ENCODE measurements around the gene TFF2. TPM values are rescaled to one million over a fixed set of nuclear protein-coding genes. Genes with fewer than 3 reads are reported as not detected.

TFF2 gene
- total RNA-seq, 1 experiment from 2014 or later = 1.1 TPM

DNA sequence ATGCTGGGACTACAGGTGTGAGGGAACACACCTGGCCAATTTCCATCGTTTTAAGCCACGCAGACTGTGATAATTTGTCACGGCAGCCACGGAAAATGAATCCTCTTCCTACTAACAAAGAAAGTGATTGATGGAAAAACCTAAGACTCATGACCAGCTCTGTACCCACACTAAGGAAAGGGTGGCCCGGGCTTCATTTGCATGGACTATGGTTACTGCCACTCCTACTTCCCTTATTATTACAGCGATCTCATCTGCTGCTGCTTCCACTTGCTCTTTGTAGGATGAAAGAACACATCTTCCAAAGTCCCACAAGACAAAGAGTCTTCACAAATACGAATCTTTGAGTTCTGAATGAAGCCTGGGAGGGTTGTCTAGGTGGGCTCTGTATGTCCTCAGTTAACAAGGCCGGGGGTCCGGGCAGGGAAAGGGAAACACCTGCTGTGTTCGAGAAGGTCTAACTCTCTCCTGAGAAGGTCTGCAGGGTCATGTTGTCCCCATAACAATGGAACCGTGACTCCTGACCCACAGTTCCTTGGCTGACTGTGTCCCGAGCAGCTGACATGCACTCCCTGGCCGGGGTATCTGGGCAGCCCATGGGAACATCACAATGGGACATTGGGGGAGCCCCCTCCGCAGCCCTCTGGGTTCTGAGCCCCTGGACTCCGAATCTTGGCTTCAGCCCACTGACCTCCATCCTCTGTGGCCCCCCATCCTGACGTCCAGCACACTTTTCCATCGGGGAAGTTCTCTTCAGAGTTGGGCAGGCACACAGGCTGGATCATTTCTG lies 28.8 kb upstream of the TFF2 start:
- no peak overlapping the region for H3K27ac ChIP-seq (ENCODE audit: low read length)
- ChIA-PET CTCF (no interaction called here), POLR2A (no interaction called here)
- TF ChIP-seq, protein P1, sequence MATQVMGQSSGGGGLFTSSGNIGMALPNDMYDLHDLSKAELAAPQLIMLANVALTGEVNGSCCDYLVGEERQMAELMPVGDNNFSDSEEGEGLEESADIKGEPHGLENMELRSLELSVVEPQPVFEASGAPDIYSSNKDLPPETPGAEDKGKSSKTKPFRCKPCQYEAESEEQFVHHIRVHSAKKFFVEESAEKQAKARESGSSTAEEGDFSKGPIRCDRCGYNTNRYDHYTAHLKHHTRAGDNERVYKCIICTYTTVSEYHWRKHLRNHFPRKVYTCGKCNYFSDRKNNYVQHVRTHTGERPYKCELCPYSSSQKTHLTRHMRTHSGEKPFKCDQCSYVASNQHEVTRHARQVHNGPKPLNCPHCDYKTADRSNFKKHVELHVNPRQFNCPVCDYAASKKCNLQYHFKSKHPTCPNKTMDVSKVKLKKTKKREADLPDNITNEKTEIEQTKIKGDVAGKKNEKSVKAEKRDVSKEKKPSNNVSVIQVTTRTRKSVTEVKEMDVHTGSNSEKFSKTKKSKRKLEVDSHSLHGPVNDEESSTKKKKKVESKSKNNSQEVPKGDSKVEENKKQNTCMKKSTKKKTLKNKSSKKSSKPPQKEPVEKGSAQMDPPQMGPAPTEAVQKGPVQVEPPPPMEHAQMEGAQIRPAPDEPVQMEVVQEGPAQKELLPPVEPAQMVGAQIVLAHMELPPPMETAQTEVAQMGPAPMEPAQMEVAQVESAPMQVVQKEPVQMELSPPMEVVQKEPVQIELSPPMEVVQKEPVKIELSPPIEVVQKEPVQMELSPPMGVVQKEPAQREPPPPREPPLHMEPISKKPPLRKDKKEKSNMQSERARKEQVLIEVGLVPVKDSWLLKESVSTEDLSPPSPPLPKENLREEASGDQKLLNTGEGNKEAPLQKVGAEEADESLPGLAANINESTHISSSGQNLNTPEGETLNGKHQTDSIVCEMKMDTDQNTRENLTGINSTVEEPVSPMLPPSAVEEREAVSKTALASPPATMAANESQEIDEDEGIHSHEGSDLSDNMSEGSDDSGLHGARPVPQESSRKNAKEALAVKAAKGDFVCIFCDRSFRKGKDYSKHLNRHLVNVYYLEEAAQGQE (IDR thresholded peaks at IDR 0.05; ENCODE audit: insufficient read depth in 1 of 2, low read depth in 2 of 2, low read length in 1 of 2) = no peak
- TF ChIP-seq SIN3A (IDR thresholded peaks at IDR 0.05; ENCODE audit: borderline replicate concordance, insufficient read depth, low read depth, low read length) = no peak
- TF ChIP-seq TCF7L2 (IDR thresholded peaks at IDR 0.05; ENCODE audit: low read depth, low read length) = no peak
- TF ChIP-seq, protein P2, sequence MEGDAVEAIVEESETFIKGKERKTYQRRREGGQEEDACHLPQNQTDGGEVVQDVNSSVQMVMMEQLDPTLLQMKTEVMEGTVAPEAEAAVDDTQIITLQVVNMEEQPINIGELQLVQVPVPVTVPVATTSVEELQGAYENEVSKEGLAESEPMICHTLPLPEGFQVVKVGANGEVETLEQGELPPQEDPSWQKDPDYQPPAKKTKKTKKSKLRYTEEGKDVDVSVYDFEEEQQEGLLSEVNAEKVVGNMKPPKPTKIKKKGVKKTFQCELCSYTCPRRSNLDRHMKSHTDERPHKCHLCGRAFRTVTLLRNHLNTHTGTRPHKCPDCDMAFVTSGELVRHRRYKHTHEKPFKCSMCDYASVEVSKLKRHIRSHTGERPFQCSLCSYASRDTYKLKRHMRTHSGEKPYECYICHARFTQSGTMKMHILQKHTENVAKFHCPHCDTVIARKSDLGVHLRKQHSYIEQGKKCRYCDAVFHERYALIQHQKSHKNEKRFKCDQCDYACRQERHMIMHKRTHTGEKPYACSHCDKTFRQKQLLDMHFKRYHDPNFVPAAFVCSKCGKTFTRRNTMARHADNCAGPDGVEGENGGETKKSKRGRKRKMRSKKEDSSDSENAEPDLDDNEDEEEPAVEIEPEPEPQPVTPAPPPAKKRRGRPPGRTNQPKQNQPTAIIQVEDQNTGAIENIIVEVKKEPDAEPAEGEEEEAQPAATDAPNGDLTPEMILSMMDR (IDR thresholded peaks at IDR 0.05) = no peak
- TF ChIP-seq POLR2AphosphoS5 (IDR thresholded peaks at IDR 0.05; ENCODE audit: low read depth, low read length) = no peak
- DNase-seq (ENCODE audit: low read depth, low spot score) (no peak), ATAC-seq (no peak)
- BruUV-seq (replicated peaks) = no TSS peak
- H3K36me3 ChIP-seq (ENCODE audit: control insufficient read depth, insufficient read depth, low read length) = no peaks in the 10 kb centered on the region
- no peaks in the 10 kb centered on the region for H3K27me3 ChIP-seq (ENCODE audit: control insufficient read depth, insufficient read depth, low read length)
- intact Hi-C loops (cut with micrococcal nuclease; ENCODE audit: unreplicated experiment) (loop anchor here (10.0 kb wide), 1 partner anchor 235 kb away; no protein-coding TSS in a partner anchor), in situ Hi-C loops (cut with HindIII; ENCODE audit: low pct_unique_long_range_greater_than_20kb, low sequenced_read_pairs) (no loop called here)
- no peak overlapping the region for H3K4me3 ChIP-seq (ENCODE audit: low read depth in 2 of 2, low read length in 2 of 2)
- no peaks in the 10 kb centered on the region for H3K9me3 ChIP-seq (ENCODE audit: control insufficient read depth, insufficient read depth, low read depth, low read length)
- H3K4me1 ChIP-seq (ENCODE audit: control insufficient read depth, insufficient read depth, low read length) = no peaks in the 10 kb centered on the region

DNA sequence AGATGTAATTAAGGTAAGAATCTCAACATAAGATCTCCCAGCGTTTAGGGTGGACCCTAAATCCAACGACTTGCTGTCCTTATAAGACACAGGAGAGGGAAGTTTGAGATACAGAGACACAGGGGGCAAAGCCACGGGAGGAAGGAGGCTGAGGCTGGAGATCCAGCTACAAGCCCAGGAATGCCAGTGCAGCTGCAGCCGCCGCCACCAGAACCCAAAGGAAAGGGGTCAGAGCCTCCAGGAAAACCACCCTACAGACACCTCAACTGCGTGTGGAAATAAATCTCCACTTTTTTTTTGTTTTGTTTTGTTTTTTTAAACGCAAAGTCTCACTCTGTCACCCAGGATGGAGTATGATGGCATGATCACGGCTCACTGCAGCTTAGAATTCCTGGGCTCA lies 27.6 kb upstream of the TFF2 start:
- no peaks in the 10 kb centered on the region for H3K27me3 ChIP-seq (ENCODE audit: control insufficient read depth, insufficient read depth, low read length)
- intact Hi-C loops (cut with micrococcal nuclease; ENCODE audit: unreplicated experiment) = no loop called here
- H3K9me3 ChIP-seq (ENCODE audit: control insufficient read depth, insufficient read depth, low read depth, low read length) = no peaks in the 10 kb centered on the region
- no peak for ATAC-seq
- ChIA-PET POLR2A (no interaction called here), CTCF (interaction anchor here (0.5 kb wide), 1 partner anchor 69 kb away, joined by 10 read pairs; no protein-coding TSS in a partner anchor)
- no TSS peak for BruUV-seq (replicated peaks)
- DNase-seq (ENCODE audit: low read depth, low spot score) = no peak
- H3K36me3 ChIP-seq (ENCODE audit: control insufficient read depth, insufficient read depth, low read length) = no peaks in the 10 kb centered on the region
- in situ Hi-C loops (cut with HindIII; ENCODE audit: low pct_unique_long_range_greater_than_20kb, low sequenced_read_pairs) = no loop called here
- H3K27ac ChIP-seq (ENCODE audit: low read length) = no peak overlapping the region
- TF ChIP-seq, protein P1 (IDR thresholded peaks at IDR 0.05; ENCODE audit: insufficient read depth in 1 of 2, low read depth in 2 of 2, low read length in 1 of 2) = no peak
- TF ChIP-seq, protein P2 (IDR thresholded peaks at IDR 0.05) = no peak
- TF ChIP-seq TCF7L2 (IDR thresholded peaks at IDR 0.05; ENCODE audit: low read depth, low read length) (no peak), POLR2AphosphoS5 (IDR thresholded peaks at IDR 0.05; ENCODE audit: low read depth, low read length) (no peak), SIN3A (IDR thresholded peaks at IDR 0.05; ENCODE audit: borderline replicate concordance, insufficient read depth, low read depth, low read length) (no peak)
- H3K4me1 ChIP-seq (ENCODE audit: control insufficient read depth, insufficient read depth, low read length) = no peaks in the 10 kb centered on the region
- no peak overlapping the region for H3K4me3 ChIP-seq (ENCODE audit: low read depth in 2 of 2, low read length in 2 of 2)

Data from Panc1 (cell line).